ENCODE measurements around the gene CEL.

GRCh38 chr9:133116346-133117231 is 54.8 kb downstream of the CEL start:
- TF ChIP-seq CTCF (IDR thresholded peaks at IDR 0.05) (no peak), POLR2A (IDR thresholded peaks at IDR 0.05) (no peak)
